C1 segment of cervical spinal cord (tissue), 14 donors: ENCODE data around the gene REEP1.
"Not testable (repeated sequence)": the region's sequence is repeated elsewhere in the genome, so short reads cannot be mapped to it uniquely, and the experiment has no call there.

Experiments
- DNase-seq, 14 donors: peaks; one replicate each; lab custom pipeline; 2025; lab: John Stamatoyannopoulos, UW

REEP1 gene

DNA sequence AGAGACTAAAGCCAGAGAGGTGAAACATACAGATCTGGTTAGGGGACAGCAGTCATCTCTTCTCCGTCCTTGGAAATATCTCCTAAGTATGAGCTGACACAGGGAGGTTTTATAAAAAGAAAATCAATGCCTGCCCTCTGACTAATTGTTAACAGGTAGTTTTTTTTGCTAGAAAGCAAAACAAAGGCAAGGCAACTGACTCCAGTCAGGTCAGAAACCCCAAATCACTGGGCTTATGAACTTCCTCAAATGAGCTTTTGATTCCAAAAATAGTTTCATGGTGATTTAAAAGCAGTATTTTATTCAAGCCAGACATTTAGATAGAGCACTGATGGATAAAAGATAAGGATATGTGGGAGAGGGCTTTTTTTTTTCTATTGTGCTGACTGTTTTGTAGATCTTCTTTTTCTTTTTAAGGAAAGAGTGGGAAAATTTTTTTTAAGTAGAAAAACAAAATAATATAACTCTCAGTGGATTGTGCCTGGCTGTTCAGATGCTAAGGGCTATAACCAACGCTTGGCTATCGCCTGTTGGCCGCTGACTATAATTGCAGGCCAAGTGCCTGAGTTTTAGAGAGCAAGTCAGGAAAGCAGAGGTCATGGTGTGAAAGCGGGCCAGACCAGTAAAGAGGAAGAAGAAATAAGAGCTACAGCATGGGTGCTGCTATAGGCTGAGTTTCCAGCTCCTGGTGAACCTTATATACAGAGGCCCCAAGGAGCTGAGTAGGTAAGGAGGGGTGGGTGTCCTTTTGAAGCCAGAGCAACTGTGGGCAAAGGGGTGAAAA is 93.3 kb downstream of the REEP1 start:
- no peak for DNase-seq

DNA sequence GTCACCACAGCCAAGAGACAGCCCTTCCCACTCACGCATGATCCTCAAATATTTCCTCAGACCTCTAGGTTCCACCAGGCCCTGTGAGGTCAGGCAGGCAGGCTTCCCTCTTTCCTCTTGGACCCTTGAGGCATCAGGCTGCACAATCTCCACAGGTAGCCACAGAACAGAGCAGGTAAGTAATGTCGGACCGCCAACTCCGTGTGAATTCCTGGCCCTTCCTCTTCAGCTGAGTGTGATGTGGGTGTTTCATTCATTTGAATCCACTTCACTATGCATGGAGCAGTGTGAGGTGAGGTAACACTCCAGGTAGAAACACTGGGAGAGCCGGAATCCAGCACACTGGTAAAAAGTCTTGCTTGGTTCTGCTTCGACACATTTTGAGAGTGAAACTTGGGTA is 94.2 kb downstream of the REEP1 start:
- no peak for DNase-seq

DNA sequence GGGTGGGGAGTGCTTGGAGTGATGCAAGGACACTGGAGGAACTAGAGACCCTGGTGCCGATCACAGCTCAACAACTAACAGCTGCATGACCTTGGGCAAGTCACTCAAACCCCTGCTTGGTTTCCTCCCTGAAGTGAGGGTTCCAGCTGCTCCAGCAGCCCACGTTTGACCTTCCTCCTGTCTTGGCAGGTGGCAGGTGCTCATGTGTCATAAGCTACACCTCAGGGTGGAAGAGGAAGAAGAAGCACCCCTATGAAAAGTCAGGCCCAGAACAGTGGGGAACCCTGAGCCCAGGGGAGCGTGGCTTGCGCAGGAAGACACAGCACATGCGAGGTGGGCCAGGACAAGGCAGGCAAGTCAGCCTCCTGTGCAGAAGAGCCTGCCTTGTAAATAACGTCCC is 95.8 kb downstream of the REEP1 start:
- DNase-seq: no peak

DNA sequence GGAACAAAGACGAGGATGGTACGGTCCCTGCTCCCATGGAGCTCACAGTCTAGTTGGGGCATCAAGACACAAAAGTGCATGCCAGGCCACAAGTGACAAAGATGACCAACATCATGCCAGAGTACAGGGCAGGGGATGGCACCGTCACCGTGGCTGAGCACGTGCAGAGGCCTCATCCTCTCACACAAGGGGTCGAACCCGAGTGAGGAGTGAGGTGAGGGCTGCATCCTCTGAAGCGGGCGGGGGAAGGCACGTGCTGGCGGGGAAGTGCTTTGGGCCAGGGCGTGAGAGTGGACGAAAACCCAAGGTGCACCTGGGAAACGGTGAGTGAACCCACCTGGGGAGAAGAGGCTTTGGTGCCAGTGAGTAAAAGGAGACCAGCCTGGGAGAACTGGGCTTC is 97.2 kb downstream of the REEP1 start:
- no peak for DNase-seq

DNA sequence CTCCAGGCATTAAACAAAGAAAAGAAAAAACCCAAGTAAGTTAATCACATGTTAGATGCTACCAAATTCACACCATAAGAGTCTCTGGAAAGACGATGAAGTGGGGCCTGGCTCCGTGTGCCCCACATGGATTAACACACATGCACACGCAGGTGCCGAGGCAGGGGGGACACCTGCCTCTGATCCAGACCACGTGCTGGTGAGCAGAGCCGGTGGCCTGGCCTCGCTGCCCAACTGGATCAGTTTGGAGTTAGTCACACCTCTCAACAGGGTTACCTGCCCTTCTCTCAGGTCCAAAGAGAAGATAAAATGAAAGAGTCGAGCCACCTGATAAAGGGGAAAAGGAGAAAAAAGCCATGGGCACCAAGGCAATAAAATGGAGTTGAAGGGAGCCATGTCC is 97.7 kb downstream of the REEP1 start:
- no peak for DNase-seq

- DNase-seq: no peak
These were observed 98.1 kb downstream of the REEP1 start for GRCh38 chr2:86239326-86239725.

DNA sequence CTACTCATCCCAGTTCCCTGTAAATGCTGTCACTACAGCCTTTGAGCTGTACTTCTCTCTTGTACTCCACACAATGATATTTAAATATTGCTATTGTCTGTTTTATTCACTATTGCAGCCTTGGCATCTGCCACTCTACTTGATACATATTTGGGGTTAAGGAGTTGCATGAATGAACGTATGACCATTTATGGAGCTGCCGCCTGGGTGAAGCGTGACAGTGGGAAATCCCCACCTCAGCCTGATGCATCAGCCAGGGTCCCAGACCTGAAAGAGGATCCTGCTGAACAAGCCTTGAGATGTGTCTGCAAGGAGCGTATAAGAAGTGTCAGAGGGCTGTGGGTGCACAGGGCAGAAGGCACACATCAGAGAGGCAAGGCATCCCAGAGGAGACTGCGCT is 99.1 kb downstream of the REEP1 start:
- no peak for DNase-seq

DNA sequence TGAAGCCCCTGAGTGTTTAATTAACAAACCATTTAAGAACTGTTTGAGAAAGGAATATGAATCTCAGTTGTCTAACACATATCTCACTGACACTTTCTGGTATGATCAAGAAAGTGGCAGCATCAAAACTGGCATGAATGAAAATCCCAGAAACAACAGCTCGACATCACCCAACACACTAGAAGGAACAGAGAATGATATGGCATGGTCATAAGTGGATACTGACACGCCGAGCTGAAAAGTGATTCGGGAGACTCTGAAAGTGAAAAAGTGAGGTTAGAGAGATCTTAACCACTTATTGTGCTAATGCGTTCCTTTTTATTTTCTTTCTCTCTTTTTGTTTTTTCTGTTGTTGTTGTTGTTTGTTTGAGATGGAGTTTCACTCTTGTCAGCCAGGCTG is 100.3 kb downstream of the REEP1 start:
- no peak for DNase-seq

DNA sequence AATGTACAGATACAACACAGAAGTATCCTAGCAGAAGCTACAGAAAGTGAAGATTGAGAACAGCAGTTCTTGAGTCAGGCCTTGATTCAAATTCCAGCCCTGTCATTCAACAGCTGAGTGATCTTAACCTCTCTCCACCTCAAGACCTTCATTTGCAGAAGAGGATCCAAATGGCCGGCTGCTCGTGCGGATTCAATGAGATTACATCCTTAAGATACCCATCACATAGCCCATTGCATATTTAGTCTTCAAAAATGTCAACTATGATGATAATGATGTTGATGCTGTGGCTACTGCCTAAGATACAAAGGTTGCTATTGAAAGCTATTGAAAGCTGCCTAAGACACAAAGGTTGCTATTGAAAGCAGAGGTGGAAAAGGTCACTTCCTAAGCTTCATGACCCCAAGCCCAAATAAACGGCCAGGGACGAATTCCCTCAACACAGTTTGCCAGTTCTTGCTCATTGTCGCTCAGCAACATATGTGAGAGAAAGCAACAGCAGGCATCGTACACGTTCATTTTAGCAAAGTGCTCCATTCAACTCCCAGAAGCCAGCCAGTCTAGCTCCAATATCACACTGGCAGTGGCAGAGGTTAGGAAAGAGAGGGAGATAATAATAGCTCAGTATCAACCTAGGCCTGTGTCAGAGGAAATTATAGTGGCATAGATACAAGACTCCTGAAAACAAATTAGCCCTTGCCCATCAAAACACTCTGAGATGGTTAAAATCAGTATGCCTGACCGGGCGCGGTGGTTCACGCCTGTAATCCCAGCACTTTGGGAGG is 102.0 kb downstream of the REEP1 start:
- DNase-seq: no peak

DNA sequence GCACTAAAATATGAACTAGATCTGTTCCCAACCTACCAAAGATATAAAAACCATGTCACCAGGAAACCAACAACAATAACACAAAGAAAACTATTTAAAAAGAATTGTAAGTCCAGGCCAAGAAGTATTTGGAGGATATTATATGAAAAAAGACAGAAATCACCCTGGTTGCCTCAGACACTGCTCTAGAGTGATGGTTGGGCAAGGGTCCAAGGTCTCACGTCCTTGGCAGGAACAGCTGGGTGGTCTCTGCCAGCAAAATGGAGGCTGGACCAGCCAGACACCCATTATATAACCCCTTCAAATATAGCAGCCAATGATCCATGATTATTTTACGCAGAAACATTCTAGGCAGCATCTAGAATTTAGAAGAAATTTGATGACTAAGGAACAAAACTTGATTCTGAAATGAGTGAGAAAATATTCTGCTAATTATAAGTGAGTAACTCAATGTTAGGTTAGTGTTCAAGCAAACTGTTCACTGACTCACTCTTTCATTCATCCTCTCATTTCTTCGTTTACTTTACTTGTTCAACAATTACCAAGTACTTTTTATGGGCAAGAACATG is 102.8 kb downstream of the REEP1 start:
- DNase-seq: no peak

DNA sequence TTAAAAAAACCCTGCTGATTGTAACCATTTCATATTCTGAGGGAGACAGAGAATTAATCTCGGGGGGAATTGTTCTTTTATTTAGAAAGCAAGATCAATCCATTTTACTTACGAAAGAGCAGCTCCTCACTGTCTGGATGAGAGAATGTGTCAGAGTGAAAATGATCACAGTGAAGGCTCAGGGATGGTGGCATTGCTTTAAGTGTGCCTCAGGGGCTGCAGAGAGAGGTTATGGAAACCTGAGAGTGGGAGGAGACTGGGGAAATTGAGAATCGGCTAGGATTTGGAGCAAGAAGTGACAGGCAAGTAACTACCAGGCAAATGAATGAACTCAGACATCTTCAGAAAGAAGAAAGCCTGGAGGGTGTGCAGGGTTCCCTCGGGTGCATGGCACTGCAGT is 104.0 kb downstream of the REEP1 start:
- no peak for DNase-seq

DNA sequence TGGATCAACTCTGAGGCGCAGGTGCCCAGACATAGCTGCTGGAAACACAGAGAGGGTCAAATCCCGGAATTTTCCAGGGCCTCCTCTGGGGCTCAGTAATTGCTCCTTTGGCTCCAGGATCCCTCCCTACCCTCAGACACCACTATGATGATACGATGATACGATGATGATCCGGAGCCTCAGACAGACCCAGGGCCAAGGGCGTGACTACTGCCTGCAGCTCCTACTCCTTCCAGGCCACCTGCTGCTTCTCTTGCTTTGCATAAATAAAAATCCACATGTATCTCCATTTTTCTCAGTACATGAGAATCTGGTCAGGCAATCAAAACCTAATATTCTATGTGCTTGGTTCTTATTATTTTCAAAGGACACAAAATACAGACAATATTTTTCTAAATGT is 104.5 kb downstream of the REEP1 start:
- no peak for DNase-seq

GRCh38 chr2:86232373-86232784 is 105.0 kb downstream of the REEP1 start:
- no peak for DNase-seq

DNA sequence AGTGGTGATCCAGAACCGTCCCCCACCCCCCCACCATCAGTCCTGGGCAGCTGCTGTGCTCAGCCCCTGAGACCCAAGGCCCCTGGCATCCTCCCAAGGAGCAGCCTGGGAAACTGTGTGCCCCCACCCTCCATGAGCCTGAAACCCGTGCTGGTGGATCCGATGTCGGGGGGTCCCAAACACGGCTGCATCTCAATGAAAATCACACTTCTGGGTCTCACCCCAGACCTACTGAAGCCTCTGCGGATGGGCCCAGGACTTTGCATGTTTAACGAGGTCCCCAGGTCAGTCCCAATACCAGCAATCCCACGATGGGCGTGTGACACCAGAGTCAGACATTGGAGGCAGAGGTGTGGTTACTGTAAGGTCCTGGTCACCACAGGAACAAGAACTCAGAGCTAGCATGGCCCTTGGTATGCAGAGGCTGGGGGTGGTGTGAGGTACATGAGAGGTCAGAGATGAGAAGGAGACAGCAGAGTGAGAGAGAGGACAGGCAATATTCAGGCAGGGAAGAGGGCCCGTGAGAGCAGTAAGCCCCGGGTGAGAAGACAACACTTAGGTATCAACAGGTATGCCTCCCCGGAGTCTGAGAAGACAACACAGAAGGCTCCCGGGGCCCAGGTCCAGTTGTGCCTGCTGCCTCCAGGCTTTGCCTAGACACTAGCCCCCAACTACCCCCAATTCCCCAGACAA is 105.6 kb downstream of the REEP1 start:
- DNase-seq: no peak

GRCh38 chr2:86230961-86231360 is 106.5 kb downstream of the REEP1 start:
- DNase-seq: no peak

- peak in 1 of 14 donors; percentile 13 for DNase-seq
These were observed 108.2 kb downstream of the REEP1 start for GRCh38 chr2:86229221-86229620.

GRCh38 chr2:86228574-86228973 is 108.9 kb downstream of the REEP1 start:
- not testable (repeated sequence) for DNase-seq

- no peak for DNase-seq
These were observed 109.7 kb downstream of the REEP1 start for GRCh38 chr2:86227685-86228084.

GRCh38 chr2:86226636-86227520 is 110.5 kb downstream of the REEP1 start:
- DNase-seq: no peak

DNA sequence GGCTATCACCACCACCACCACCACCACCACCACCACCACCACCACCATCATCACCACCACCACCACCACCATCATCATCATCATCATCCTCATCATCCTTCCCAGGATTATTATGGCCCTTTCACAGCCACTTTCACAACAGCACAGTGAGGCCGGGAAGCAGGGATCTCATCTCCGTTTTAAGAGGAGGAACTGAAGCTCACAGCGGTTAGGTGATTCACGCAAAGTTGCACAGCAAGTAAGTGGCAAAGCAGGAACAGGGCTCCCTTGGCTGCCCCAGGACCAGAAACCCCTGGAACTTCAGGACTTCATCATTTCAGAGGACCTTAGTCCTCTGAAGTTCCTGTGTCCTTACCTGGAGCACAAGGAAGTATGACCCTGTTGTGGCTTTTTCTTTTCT is 111.4 kb downstream of the REEP1 start:
- DNase-seq: no peak

DNA sequence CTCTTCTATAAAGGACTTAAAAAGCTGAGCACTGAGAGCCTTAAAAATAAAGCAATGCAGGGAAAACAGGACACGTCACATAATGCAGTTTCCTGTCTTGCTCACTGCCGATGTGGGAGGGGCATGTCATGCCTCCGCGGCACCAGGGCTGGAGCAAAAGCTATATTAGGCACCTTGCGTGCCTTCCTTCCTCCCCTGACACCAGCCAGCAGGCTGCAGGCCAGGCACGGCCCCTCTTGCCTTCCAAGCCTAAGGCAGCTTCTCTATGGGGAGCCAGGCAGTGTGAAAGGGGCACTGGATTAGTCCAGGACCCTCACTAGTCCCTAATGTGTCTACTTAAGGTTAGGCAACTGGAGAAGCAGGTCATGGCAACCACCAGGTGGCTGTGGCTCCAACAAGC is 111.8 kb downstream of the REEP1 start:
- DNase-seq: peak in 1 of 14 donors; percentile 13
